ENCODE results near the gene DHRS12. TPM values are rescaled to one million over a fixed set of nuclear protein-coding genes. Genes with fewer than 3 reads are reported as not detected.

DHRS12 gene
- total RNA-seq, 4 donors from 2014 or later: 11.8 to 22.2 (median 17.4) TPM

DNA sequence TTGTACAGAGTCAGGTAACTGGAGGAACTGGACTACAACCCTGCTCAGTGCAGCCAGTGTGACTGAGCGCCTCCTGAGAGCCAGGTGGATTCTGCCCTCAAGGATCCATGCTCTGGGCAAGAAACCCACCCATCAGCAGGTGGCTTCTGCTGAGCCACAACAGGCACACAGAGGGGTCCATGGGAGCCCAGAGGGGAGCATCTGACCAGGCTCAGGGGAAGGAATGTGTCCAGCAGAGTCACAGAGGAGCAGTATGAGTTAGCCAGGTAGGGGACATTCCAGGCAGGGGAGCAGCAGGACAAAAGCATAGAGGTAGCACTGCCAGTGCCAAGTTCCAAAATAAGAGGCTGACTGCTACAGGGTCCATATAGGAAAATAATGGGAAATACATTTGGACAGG is 19.9 kb downstream of the DHRS12 start:
- TF ChIP-seq, protein P1, sequence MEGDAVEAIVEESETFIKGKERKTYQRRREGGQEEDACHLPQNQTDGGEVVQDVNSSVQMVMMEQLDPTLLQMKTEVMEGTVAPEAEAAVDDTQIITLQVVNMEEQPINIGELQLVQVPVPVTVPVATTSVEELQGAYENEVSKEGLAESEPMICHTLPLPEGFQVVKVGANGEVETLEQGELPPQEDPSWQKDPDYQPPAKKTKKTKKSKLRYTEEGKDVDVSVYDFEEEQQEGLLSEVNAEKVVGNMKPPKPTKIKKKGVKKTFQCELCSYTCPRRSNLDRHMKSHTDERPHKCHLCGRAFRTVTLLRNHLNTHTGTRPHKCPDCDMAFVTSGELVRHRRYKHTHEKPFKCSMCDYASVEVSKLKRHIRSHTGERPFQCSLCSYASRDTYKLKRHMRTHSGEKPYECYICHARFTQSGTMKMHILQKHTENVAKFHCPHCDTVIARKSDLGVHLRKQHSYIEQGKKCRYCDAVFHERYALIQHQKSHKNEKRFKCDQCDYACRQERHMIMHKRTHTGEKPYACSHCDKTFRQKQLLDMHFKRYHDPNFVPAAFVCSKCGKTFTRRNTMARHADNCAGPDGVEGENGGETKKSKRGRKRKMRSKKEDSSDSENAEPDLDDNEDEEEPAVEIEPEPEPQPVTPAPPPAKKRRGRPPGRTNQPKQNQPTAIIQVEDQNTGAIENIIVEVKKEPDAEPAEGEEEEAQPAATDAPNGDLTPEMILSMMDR (IDR thresholded peaks at IDR 0.05): no peak
- DNase-seq (ENCODE audit: low spot score): no peak
- ATAC-seq (ENCODE audit: low FRiP score): no peak

DNA sequence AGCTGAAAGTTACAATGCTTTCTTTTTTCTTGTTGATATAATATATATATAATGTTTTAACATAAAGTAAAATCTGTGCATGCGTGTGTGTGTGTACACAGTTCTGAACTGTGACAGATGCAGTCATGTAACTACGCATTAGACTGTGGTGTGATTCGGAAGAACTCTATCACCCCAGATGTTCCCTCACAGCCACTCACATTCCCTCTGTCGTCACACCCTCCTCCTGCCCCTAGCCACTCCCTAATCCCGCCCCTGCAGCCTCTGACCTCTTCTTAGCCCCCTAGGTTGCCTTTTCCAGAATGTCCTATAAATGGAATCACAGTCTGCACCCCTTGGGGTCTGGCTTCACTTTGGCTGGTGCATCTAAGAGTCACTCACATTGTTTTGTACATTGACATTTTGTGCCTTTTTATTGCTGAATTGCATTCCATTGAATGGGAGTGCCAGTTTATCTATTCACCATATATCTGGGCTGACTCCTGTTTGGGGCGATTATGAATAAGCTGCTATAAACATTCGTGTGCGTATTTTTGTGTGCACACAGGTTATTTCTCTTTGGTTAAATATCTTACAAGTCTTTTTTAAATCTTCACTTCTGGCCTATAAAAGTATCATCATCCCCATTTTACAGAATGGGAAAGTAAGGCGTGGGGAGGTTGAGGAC is 20.4 kb downstream of the DHRS12 start:
- DNase-seq (ENCODE audit: low spot score) (no peak), ATAC-seq (ENCODE audit: low FRiP score) (no peak)
- TF ChIP-seq, protein P1 (IDR thresholded peaks at IDR 0.05): no peak

DNA sequence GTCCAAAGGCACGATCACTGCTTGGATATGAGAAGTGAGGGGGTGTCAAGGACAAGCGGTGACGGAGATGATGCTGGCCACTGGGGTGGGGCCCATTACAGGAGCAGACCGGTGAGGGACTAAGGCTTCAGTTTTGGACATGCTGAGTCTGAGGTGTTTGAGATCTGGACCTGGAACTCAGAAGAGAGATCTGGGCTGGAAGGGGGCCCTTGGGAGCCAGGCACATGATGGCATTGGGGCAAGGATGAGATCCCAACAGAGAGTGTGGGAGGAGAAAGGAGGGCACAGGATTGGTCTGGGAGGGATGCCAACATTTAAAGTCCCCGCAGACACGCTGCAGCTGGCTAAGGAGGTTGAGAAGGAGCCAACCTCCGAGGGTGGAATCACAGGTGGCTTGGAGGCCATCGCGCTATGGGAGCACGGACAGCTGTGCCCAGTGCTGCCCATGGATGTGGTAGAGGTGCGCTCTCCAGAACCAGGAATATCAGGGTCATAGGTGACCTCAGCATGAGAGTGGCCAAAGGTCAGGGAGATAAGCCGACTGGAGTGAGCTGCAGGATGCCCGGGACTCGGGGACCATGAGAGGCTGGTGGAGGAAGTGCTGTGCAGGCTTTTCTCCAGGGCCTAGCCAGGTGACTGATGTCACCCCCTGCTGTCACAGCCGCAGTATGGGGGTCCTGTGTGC is 21.8 kb downstream of the DHRS12 start:
- ATAC-seq (ENCODE audit: low FRiP score): no peak
- TF ChIP-seq, protein P1 (IDR thresholded peaks at IDR 0.05): no peak
- no peak for DNase-seq (ENCODE audit: low spot score)

DNA sequence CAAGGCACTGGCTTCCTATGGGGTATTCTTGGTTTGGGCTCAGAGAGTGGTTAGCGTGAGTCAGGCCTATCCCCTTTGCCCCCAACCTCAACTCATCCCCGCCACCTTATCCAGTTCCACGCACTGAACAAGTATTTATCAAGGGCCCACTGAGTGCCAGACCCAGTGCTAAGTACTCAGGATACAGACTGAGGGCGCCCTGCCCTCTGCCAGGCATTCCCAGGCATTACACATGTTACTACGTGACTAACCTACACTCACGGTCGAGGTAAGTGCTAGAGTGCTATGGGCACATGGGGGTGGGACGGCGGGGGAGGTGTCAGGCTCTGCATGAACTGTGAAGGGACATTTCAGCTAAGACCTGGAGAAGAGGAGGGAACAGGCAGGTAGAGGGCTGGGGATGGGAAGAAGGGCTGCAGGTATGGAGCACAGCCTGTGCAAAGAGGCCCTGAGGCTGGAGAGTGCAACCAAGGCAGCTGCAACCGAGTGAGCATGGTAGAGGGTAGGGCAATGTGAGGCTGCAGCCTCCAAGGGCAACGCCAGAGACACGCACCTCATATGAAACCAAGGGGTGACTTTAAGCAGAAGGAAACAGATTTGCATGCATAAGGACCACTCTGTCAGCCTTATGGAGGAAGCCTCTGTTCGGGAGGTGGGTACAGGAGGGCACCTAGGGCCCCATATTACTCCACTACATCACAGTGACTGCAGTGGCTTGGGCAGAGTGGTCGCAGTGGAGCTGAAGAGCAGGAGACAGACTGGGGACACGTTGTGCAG is 22.5 kb downstream of the DHRS12 start:
- ATAC-seq (ENCODE audit: low FRiP score) (no peak), DNase-seq (ENCODE audit: low spot score) (no peak)

DNA sequence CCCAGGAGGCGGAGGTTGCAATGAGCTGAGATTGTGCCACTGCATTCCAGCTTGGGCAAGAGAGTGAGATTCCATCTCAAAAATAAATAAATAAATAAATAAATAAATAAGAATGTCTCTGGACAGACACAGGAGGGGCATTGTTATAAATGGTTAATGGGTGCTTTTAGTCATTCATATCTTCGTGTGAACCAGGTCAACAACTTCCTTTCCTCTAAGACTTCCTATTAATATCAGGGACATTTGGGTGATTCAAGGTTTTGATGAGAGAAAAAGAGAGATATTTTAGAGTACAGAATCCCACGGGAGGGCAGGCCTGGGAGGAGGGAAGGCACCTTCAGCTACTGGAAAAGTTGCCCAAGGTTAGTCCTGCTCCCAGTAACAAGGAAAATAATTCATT is 23.9 kb downstream of the DHRS12 start:
- ATAC-seq (ENCODE audit: low FRiP score) (no peak), DNase-seq (ENCODE audit: low spot score) (no peak)
- TF ChIP-seq, protein P1 (IDR thresholded peaks at IDR 0.05): no peak

More for the DNA sequence above, 22.5 kb downstream of the DHRS12 start:
- TF ChIP-seq, protein P1 (IDR thresholded peaks at IDR 0.05): no peak

DNA sequence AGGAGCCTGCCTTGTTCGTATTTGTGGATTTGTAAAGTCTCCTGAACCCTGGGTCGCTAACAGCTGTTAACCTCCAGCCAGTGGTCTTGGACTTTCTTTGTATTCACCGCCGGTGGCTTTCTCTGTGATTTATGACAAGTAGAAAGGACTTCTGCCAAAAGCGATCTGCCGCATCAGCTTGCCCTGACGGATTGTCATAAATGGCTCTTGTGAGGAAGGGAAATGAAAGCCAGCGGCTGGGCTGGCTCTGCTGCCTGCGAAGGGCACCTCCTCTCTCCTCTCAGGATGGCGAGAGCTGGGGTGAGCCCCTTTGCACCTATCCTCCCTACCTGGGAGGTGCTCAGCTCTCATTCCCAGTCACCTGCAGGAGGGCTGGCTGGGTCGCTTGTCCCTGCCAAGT is 25.6 kb downstream of the DHRS12 start:
- TF ChIP-seq, protein P1 (IDR thresholded peaks at IDR 0.05): no peak
- ATAC-seq (ENCODE audit: low FRiP score): no peak
- no peak for DNase-seq (ENCODE audit: low spot score)
